H9 (cell line): Measurements from ENCODE around the gene DLG1. TPM values are rescaled to one million over a fixed set of nuclear protein-coding genes. Genes with fewer than 3 reads are reported as not detected.

Source experiments
- DNase-seq: peaks from one replicate; pipeline ENCODE4 v3.0.0-alpha.2; 2017
- H2AFZ ChIP-seq: one replicate; pipeline ENCODE4 v1.6.1; 2013; ENCODE audit warnings: mild to moderate bottlenecking, low read length, control low read depth, moderate library complexity
- H2AK5ac ChIP-seq: 2 replicates; pipeline ENCODE4 v1.6.1; 2013; ENCODE audit warnings: low read length, control low read depth, mixed read lengths; ENCODE audit not compliant: insufficient read length
- H2BK120ac ChIP-seq: one replicate; pipeline ENCODE4 v1.6.1; 2013; ENCODE audit warnings: low read depth, mild to moderate bottlenecking, low read length, control low read depth, inconsistent platforms; ENCODE audit not compliant: poor library complexity, severe bottlenecking
- H2BK12ac ChIP-seq: 2 replicates; pipeline ENCODE4 v1.6.1; 2013; ENCODE audit warnings: low read length, control low read depth, mixed read lengths, low read depth; ENCODE audit not compliant: insufficient read length
- H2BK15ac ChIP-seq: 2 replicates; pipeline ENCODE4 v1.6.1; 2013; ENCODE audit warnings: low read depth, low read length, control low read depth
- H2BK20ac ChIP-seq: one replicate; pipeline ENCODE4 v1.6.1; 2013; ENCODE audit warnings: low read depth, mild to moderate bottlenecking, low read length, control low read depth, inconsistent platforms; ENCODE audit not compliant: poor library complexity, severe bottlenecking
- H2BK5ac ChIP-seq: 2 replicates; pipeline ENCODE4 v1.6.1; 2013; ENCODE audit warnings: low read length, control low read depth, mixed read lengths; ENCODE audit not compliant: insufficient read length
- H3K14ac ChIP-seq: 2 replicates; pipeline ENCODE4 v1.6.1; 2013; ENCODE audit warnings: low read length, control low read depth; ENCODE audit not compliant: insufficient read depth
- H3K18ac ChIP-seq: 2 replicates; pipeline ENCODE4 v1.6.1; 2013; ENCODE audit warnings: low read depth, mild to moderate bottlenecking, mixed read lengths, low read length, control low read depth; ENCODE audit not compliant: insufficient read length
- H3K23ac ChIP-seq: 2 replicates; pipeline ENCODE4 v1.6.1; 2013; ENCODE audit warnings: low read length, control low read depth, mixed read lengths, low read depth; ENCODE audit not compliant: insufficient read length
- H3K23me2 ChIP-seq: 2 replicates; pipeline ENCODE4 v1.6.1; 2013; ENCODE audit warnings: low read depth, mild to moderate bottlenecking, mixed read lengths, low read length, control low read depth; ENCODE audit not compliant: insufficient read length, poor library complexity, severe bottlenecking
- H3K27ac ChIP-seq: 2 replicates; pipeline ENCODE4 v1.5.1; 2013; ENCODE audit warnings: low read length, control low read depth, mixed read lengths, low read depth; ENCODE audit not compliant: insufficient read length
- H3K27me3 ChIP-seq: 2 replicates; pipeline ENCODE4 v1.6.1; 2013; ENCODE audit warnings: low read length, control low read depth, inconsistent platforms; ENCODE audit not compliant: insufficient read depth
- H3K4ac ChIP-seq: 2 replicates; pipeline ENCODE4 v1.6.1; 2013; ENCODE audit warnings: low read depth, mild to moderate bottlenecking, control low read depth, inconsistent platforms, low read length, moderate library complexity
- H3K4me1 ChIP-seq: 2 replicates; pipeline ENCODE4 v1.6.1; 2013; ENCODE audit warnings: low read length, control low read depth, inconsistent platforms; ENCODE audit not compliant: insufficient read depth
- H3K4me2 ChIP-seq: 2 replicates; pipeline ENCODE4 v1.6.1; 2013; ENCODE audit warnings: low read length, control low read depth, mixed read lengths; ENCODE audit not compliant: insufficient read length, insufficient read depth
- H3K56ac ChIP-seq: 2 replicates; pipeline ENCODE4 v1.6.1; 2013; ENCODE audit warnings: low read depth, mild to moderate bottlenecking, mixed read lengths, low read length, control low read depth; ENCODE audit not compliant: insufficient read length
- H3K79me1 ChIP-seq: 2 replicates; pipeline ENCODE4 v1.6.1; 2013; ENCODE audit warnings: low read depth, mild to moderate bottlenecking, moderate library complexity, low read length, control low read depth, inconsistent platforms; ENCODE audit not compliant: insufficient read depth, poor library complexity, severe bottlenecking
- H3K79me2 ChIP-seq: 2 replicates; pipeline ENCODE4 v1.6.1; 2013; ENCODE audit warnings: low read length, control low read depth, inconsistent platforms; ENCODE audit not compliant: insufficient read depth
- H3K9ac ChIP-seq: 2 replicates; pipeline ENCODE4 v1.6.1; 2013; ENCODE audit warnings: low read length, control low read depth, mixed read lengths; ENCODE audit not compliant: insufficient read length; ENCODE audit errors: extremely low read depth
- H3K9me3 ChIP-seq: one replicate; pipeline ENCODE4 v1.6.1; 2013; ENCODE audit warnings: low read depth, low read length, inconsistent platforms; ENCODE audit not compliant: control insufficient read depth
- H3T11ph ChIP-seq: one replicate; pipeline ENCODE4 v1.6.1; 2013; ENCODE audit warnings: mild to moderate bottlenecking, low read length, control low read depth, inconsistent platforms
- H4K20me1 ChIP-seq: one replicate; pipeline ENCODE4 v1.6.1; 2013; ENCODE audit not compliant: control insufficient read depth, insufficient read length, insufficient read depth
- H4K5ac ChIP-seq: 2 replicates; pipeline ENCODE4 v1.6.1; 2013; ENCODE audit warnings: low read depth, mild to moderate bottlenecking, mixed read lengths, low read length, control low read depth; ENCODE audit not compliant: insufficient read length
- H4K8ac ChIP-seq: replicated peaks from 2 replicates; pipeline ENCODE4 v1.6.1; 2013; ENCODE audit warnings: low read length, control low read depth, mixed read lengths, low read depth; ENCODE audit not compliant: insufficient read length
- H4K91ac ChIP-seq: 2 replicates; pipeline ENCODE4 v1.6.1; 2013; ENCODE audit warnings: low read depth, mild to moderate bottlenecking, moderate library complexity, mixed read lengths, low read length, control low read depth; ENCODE audit not compliant: insufficient read length
- H3K27ac Mint-ChIP-seq, 3 experiments: 2 replicates in 2 of 3; 3 replicates in 1 of 3; pipeline ENCODE4 v1.8.0; 2020 to 2021; ENCODE audit warnings: mixed read lengths in 3 of 3, mild to moderate bottlenecking in 1 of 3, moderate library complexity in 1 of 3
- H3K27me3 Mint-ChIP-seq: 2 replicates; pipeline ENCODE4 v1.8.0; 2021; ENCODE audit warnings: low read depth, mild to moderate bottlenecking, moderate library complexity, mixed read lengths
- H3K36me3 Mint-ChIP-seq, 3 experiments: 2 replicates in 2 of 3; 3 replicates in 1 of 3; pipeline ENCODE4 v1.8.0; 2020 to 2021; ENCODE audit warnings: low read depth in 3 of 3, mixed read lengths in 3 of 3; ENCODE audit not compliant: insufficient read depth in 1 of 3
- H3K4me1 Mint-ChIP-seq, 2 experiments: 2 replicates each; pipeline ENCODE4 v1.8.0; 2020; ENCODE audit warnings: mixed read lengths in 2 of 2
- H3K4me3 Mint-ChIP-seq, 2 experiments: 2 replicates in 1 of 2; 3 replicates in 1 of 2; pipeline ENCODE4 v1.8.0; 2020 to 2021; ENCODE audit warnings: mild to moderate bottlenecking in 2 of 2, mixed read lengths in 2 of 2, moderate library complexity in 1 of 2
- H3K9me3 Mint-ChIP-seq, 2 experiments: 2 replicates in 1 of 2; 3 replicates in 1 of 2; pipeline ENCODE4 v1.8.0; 2020; ENCODE audit warnings: mild to moderate bottlenecking in 2 of 2, mixed read lengths in 2 of 2, moderate library complexity in 1 of 2
- WGBS: extraction: QIAGEN DNeasy Blood & Tissue Kit; methylation state at CpG from one replicate; pipeline ENCODE4 v1.1.7; 2013; ENCODE audit warnings: missing lambda C conversion rate, low lambda C conversion rate, mixed read lengths; ENCODE audit not compliant: insufficient read length; ENCODE audit errors: extremely low coverage; 5-methylcytosine and 5-hydroxymethylcytosine counted together
- total RNA-seq: library from RNA; stranded (reverse); gene quantifications from 2 replicates; pipeline ENCODE4 v1.2.1, GENCODE V29; 2021
- TF ChIP-seq, protein P1 (sequence below): fragments of 200-600 bp; sonication (generic); conservative IDR thresholded peaks from 3 replicates; pipeline ENCODE4 v1.8.0; 2021; ENCODE audit warnings: antibody characterized with exemption, mild to moderate bottlenecking

The DLG1 gene
- total RNA-seq, 1 experiment from 2014 or later: 84.1 TPM

DNA sequence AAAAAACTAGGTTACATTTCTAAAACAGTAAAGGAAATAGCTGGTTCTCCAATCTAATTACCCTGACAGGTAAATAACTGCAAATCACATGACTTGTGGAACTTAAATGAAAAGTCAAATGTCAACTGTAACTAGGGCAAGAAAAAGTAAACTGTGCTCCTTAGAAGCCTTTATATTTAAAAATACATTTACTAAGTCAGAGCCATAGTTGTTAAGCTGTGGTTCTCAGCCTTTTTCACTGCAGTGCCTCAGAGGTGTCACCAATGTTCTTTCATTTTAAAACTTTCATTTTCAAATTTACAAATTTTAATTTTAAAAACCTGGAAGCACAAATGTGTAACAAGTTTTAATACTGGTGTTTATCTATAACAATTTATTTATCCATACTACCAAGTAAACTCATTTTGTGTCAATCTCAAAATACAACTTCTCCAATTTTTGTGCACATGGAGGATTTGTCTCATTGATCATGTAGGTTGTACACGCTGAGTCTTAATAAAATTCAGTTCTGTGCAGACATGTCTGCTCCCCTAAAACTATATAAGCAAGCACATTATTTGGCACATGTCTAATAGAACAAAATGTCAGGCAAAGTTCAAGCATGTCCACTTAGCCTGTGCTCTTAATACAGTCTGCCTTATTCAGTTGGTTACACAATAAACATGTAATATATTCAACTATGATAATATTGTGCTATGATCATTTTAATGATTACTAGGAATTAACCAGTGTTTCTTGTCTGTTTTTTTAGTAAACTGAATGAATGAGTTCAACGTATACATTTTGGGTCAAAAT lies 70.4 kb downstream of the DLG1 start:
- H4K20me1 ChIP-seq: no peaks in the 10 kb centered on the region

More for the DNA sequence above, 70.4 kb downstream of the DLG1 start:
- H3K14ac ChIP-seq: no peak overlapping the region
- H4K91ac ChIP-seq: no peak overlapping the region
- TF ChIP-seq, protein P1, sequence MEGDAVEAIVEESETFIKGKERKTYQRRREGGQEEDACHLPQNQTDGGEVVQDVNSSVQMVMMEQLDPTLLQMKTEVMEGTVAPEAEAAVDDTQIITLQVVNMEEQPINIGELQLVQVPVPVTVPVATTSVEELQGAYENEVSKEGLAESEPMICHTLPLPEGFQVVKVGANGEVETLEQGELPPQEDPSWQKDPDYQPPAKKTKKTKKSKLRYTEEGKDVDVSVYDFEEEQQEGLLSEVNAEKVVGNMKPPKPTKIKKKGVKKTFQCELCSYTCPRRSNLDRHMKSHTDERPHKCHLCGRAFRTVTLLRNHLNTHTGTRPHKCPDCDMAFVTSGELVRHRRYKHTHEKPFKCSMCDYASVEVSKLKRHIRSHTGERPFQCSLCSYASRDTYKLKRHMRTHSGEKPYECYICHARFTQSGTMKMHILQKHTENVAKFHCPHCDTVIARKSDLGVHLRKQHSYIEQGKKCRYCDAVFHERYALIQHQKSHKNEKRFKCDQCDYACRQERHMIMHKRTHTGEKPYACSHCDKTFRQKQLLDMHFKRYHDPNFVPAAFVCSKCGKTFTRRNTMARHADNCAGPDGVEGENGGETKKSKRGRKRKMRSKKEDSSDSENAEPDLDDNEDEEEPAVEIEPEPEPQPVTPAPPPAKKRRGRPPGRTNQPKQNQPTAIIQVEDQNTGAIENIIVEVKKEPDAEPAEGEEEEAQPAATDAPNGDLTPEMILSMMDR: no peak
- H3K23ac ChIP-seq: no peak overlapping the region
- H2BK5ac ChIP-seq: no peak overlapping the region
- no peak overlapping the region for H3K9ac ChIP-seq
- Mint-ChIP-seq H3K27ac (no peak overlapping the region), H3K9me3 (no peaks in the 10 kb centered on the region), H3K4me3 (no peak overlapping the region), H3K36me3 (no peaks in the 10 kb centered on the region), H3K4me1 (peaks cover 23 to 26% of the 10 kb centered on the region in 2 experiments), H3K27me3 (no peaks in the 10 kb centered on the region)
- no peak overlapping the region for H3K18ac ChIP-seq
- H3K27ac ChIP-seq: no peak overlapping the region
- peaks cover 3% of the 10 kb centered on the region for H3K79me1 ChIP-seq
- H3K56ac ChIP-seq: no peak overlapping the region
- no peak overlapping the region for H2BK120ac ChIP-seq
- no peak overlapping the region for H2BK20ac ChIP-seq
- WGBS: no CpG with 5 or more reads among the region's 2 CpGs
- no peaks in the 10 kb centered on the region; the same call in 1 of the 2 replicates for H3K79me2 ChIP-seq
- no peak overlapping the region for H2BK12ac ChIP-seq
- no peak overlapping the region for H2AK5ac ChIP-seq
- H4K5ac ChIP-seq: no peak overlapping the region
- no peak overlapping the region for H3T11ph ChIP-seq
- no peak overlapping the region for H2BK15ac ChIP-seq
- no peak for DNase-seq
- H3K4me1 ChIP-seq: no peaks in the 10 kb centered on the region
- H3K9me3 ChIP-seq: no peaks in the 10 kb centered on the region
- no peak overlapping the region for H4K8ac ChIP-seq
- no peak overlapping the region for H2AFZ ChIP-seq
- H3K23me2 ChIP-seq: no peaks in the 10 kb centered on the region
- no peaks in the 10 kb centered on the region for H3K27me3 ChIP-seq
- no peak overlapping the region for H3K4me2 ChIP-seq
- H3K4ac ChIP-seq: no peak overlapping the region
